Right lobe of liver (tissue), 4 donors: ENCODE results near the gene LRPAP1.
"Not testable (repeated sequence)": the region's sequence is repeated elsewhere in the genome, so short reads cannot be mapped to it uniquely, and the experiment has no call there.

ENCODE experiments used
- POLR2A ChIP-seq: fragments of 450-650 bp; IDR thresholded peaks from one replicate; pipeline ENCODE4 v1.6.1; 2017; ENCODE audit warnings: antibody characterized with exemption, mild to moderate bottlenecking
- TF ChIP-seq, protein P1 (sequence below), 4 donors: fragments of 200-600 bp in 3 of 4; fragments of 450-650 bp in 1 of 4; IDR thresholded peaks; one replicate each; pipeline versions ENCODE4 v1.5.1 to v1.8.0; 2016 to 2022; ENCODE audit warnings: antibody characterized with exemption in 4 of 4, mild to moderate bottlenecking in 2 of 4
- donor health status: DM: no; HTN: no; CAD: no.
- donor health status: DM: no; HTN: no; CAD: no.
- donor health status: DM: no; HTN: yes; CAD: no.

GRCh38 chr4:3581334-3582090 is 49.3 kb upstream of the LRPAP1 start:
- TF ChIP-seq, protein P1, sequence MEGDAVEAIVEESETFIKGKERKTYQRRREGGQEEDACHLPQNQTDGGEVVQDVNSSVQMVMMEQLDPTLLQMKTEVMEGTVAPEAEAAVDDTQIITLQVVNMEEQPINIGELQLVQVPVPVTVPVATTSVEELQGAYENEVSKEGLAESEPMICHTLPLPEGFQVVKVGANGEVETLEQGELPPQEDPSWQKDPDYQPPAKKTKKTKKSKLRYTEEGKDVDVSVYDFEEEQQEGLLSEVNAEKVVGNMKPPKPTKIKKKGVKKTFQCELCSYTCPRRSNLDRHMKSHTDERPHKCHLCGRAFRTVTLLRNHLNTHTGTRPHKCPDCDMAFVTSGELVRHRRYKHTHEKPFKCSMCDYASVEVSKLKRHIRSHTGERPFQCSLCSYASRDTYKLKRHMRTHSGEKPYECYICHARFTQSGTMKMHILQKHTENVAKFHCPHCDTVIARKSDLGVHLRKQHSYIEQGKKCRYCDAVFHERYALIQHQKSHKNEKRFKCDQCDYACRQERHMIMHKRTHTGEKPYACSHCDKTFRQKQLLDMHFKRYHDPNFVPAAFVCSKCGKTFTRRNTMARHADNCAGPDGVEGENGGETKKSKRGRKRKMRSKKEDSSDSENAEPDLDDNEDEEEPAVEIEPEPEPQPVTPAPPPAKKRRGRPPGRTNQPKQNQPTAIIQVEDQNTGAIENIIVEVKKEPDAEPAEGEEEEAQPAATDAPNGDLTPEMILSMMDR (IDR thresholded peaks at IDR 0.05): not testable (repeated sequence)
- TF ChIP-seq POLR2A: not testable (repeated sequence)
